Cardiac muscle cell (in vitro differentiated cells and primary cell): Measurements from ENCODE around the gene RTTN. TPM values are rescaled to one million over a fixed set of nuclear protein-coding genes. Genes with fewer than 3 reads are reported as not detected.

Experiments
- DNase-seq, 2 donors: peaks; one replicate each; pipeline versions ENCODE4 v3.0.0 to v3.0.0-alpha.2; 2010 to 2017; ENCODE audit warnings: low read depth in 1 of 2, low spot score in 1 of 2
- H3K27ac ChIP-seq: fragments of 200-600 bp; sonication (generic); 2 replicates; pipeline ENCODE4 v1.5.1; 2016
- H3K27me3 ChIP-seq: fragments of 200-600 bp; sonication (generic); 2 replicates; pipeline ENCODE4 v1.6.0; 2016; ENCODE audit warnings: control low read depth
- H3K36me3 ChIP-seq: fragments of 200-600 bp; sonication (generic); 2 replicates; pipeline ENCODE4 v1.5.1; 2016; ENCODE audit warnings: control low read depth
- H3K4me1 ChIP-seq: fragments of 200-600 bp; sonication (generic); 2 replicates; pipeline ENCODE4 v1.8.1; 2017; ENCODE audit warnings: low read depth, mild to moderate bottlenecking, mixed run types
- H3K4me3 ChIP-seq: fragments of 200-600 bp; sonication (generic); 2 replicates; pipeline ENCODE4 v1.5.1; 2016; ENCODE audit warnings: mild to moderate bottlenecking
- H3K9me3 ChIP-seq: fragments of 200-600 bp; sonication (generic); 2 replicates; pipeline ENCODE4 v1.5.1; 2017; ENCODE audit warnings: low read depth, mild to moderate bottlenecking, control low read depth
- CTCF ChIP-seq: IDR thresholded peaks from 2 replicates; pipeline ENCODE4 v1.5.1; 2012; ENCODE audit warnings: low read depth, mild to moderate bottlenecking, low read length
- polyA plus RNA-seq: library from polyadenylated mRNA; unstranded; fragments of >200 nt; fragmentation: Nextera tagmentation; extraction: Ambion mirVana; gene quantifications from 2 replicates; pipeline ENCODE4 v1.2.1, GENCODE V29; 2016
- total RNA-seq: library from RNA; depleted of rRNA; stranded (reverse); fragments of >200 nt; gene quantifications from 2 replicates; pipeline ENCODE4 v1.2.3, GENCODE V29; 2016

Gene RTTN
- total and polyA plus RNA-seq, 2 experiments from 2014 or later = 4.7 to 21.7 TPM

GRCh38 chr18:70188113-70188512, 17.4 kb downstream of the RTTN start:
- DNase-seq = peak in 1 of 2 donors; percentile 46
- H3K4me3 ChIP-seq = no peak overlapping the region
- no peak overlapping the region for H3K27ac ChIP-seq
- H3K36me3 ChIP-seq = peaks cover 11% of the 10 kb centered on the region
- no peaks in the 10 kb centered on the region for H3K4me1 ChIP-seq
- no peaks in the 10 kb centered on the region for H3K27me3 ChIP-seq
- H3K9me3 ChIP-seq = no peaks in the 10 kb centered on the region
- no peak for TF ChIP-seq CTCF

GRCh38 chr18:70183441-70183840, 22.0 kb downstream of the RTTN start:
- H3K36me3 ChIP-seq = no peaks in the 10 kb centered on the region
- H3K9me3 ChIP-seq = no peaks in the 10 kb centered on the region
- no peaks in the 10 kb centered on the region for H3K27me3 ChIP-seq
- DNase-seq = no peak
- H3K4me1 ChIP-seq = no peaks in the 10 kb centered on the region
- no peak overlapping the region for H3K27ac ChIP-seq
- TF ChIP-seq CTCF = no peak
- no peak overlapping the region for H3K4me3 ChIP-seq

- no peak for DNase-seq
- no peaks in the 10 kb centered on the region for H3K27me3 ChIP-seq
- no peak overlapping the region for H3K4me3 ChIP-seq
These were observed 22.9 kb downstream of the RTTN start for GRCh38 chr18:70182548-70182947.

GRCh38 chr18:70181725-70182124, 23.8 kb downstream of the RTTN start:
- TF ChIP-seq CTCF = no peak
- H3K4me1 ChIP-seq = no peaks in the 10 kb centered on the region
- no peaks in the 10 kb centered on the region for H3K9me3 ChIP-seq
- H3K27me3 ChIP-seq = no peaks in the 10 kb centered on the region
- H3K27ac ChIP-seq = no peak overlapping the region
- H3K36me3 ChIP-seq = no peaks in the 10 kb centered on the region
- no peak overlapping the region for H3K4me3 ChIP-seq
- DNase-seq = no peak

More at GRCh38 chr18:70182548-70182947, 22.9 kb downstream of the RTTN start:
- Histone ChIP-seq H3K4me1 (no peaks in the 10 kb centered on the region), H3K9me3 (no peaks in the 10 kb centered on the region), H3K27ac (no peak overlapping the region), H3K36me3 (no peaks in the 10 kb centered on the region)
- no peak for TF ChIP-seq CTCF

GRCh38 chr18:70181015-70181414, 24.5 kb downstream of the RTTN start:
- Histone ChIP-seq H3K9me3 (no peaks in the 10 kb centered on the region), H3K27ac (no peak overlapping the region), H3K36me3 (peaks cover 4% of the 10 kb centered on the region), H3K4me3 (no peak overlapping the region), H3K4me1 (peaks cover 4% of the 10 kb centered on the region), H3K27me3 (no peaks in the 10 kb centered on the region)
- peak in 1 of 2 donors; percentile 53 for DNase-seq
- TF ChIP-seq CTCF = no peak

- H3K36me3 ChIP-seq = peaks cover 4% of the 10 kb centered on the region
- TF ChIP-seq CTCF = no peak
These were observed 28.9 kb downstream of the RTTN start for GRCh38 chr18:70176537-70176936.

More at GRCh38 chr18:70176537-70176936, 28.9 kb downstream of the RTTN start:
- Histone ChIP-seq H3K9me3 (no peaks in the 10 kb centered on the region), H3K4me3 (no peak overlapping the region), H3K27ac (no peak overlapping the region), H3K4me1 (peaks cover 4% of the 10 kb centered on the region), H3K27me3 (no peaks in the 10 kb centered on the region)
- no peak for DNase-seq
